Keratinocyte (primary cell): ENCODE data around the gene TEN1. TPM values are rescaled to one million over a fixed set of nuclear protein-coding genes. Genes with fewer than 3 reads are reported as not detected.

Experiments
- DNase-seq: peaks from one replicate; pipeline ENCODE4 v3.0.0-alpha.2; 2011; ENCODE audit warnings: low read depth, missing footprints, low spot score
- FAIRE-seq: peaks from 2 replicates; lab custom pipeline; 2011; peaks lifted over from hg19 to GRCh38; lab: Jason Lieb, UNC
- H2AFZ ChIP-seq: 2 replicates; pipeline ENCODE4 v1.6.0; 2012; ENCODE audit warnings: low read length, control low read depth, inconsistent platforms; ENCODE audit not compliant: control insufficient read depth
- H3K27ac ChIP-seq: 2 replicates; pipeline ENCODE4 v1.5.1; 2011; ENCODE audit warnings: low read length; ENCODE audit not compliant: control insufficient read depth, insufficient read depth
- H3K27me3 ChIP-seq: 3 replicates; pipeline ENCODE4 v1.6.0; 2011; ENCODE audit warnings: low read length; ENCODE audit not compliant: control insufficient read depth, insufficient read depth; ENCODE audit errors: extremely low read depth
- H3K36me3 ChIP-seq, 2 experiments: 2 replicates in 1 of 2; 3 replicates in 1 of 2; pipeline ENCODE4 v1.5.1; 2011; ENCODE audit warnings: low read length in 2 of 2, mild to moderate bottlenecking in 1 of 2; ENCODE audit not compliant: control insufficient read depth in 2 of 2, insufficient read depth in 2 of 2; ENCODE audit errors: extremely low read depth in 1 of 2
- H3K4me1 ChIP-seq: 3 replicates; pipeline ENCODE4 v1.5.1; 2011; ENCODE audit warnings: low read length; ENCODE audit not compliant: control insufficient read depth, insufficient read depth; ENCODE audit errors: extremely low read depth
- H3K4me2 ChIP-seq: 3 replicates; pipeline ENCODE4 v1.6.0; 2011; ENCODE audit warnings: low read depth, low read length; ENCODE audit not compliant: control insufficient read depth, insufficient read depth; ENCODE audit errors: extremely low read depth
- H3K4me3 ChIP-seq, 3 experiments: fragments of 200-600 bp in 1 of 3; sonication (generic) in 1 of 3; 2 replicates in 2 of 3; 3 replicates in 1 of 3; pipeline ENCODE4 v1.5.1; 2011 to 2016; ENCODE audit warnings: low read length in 3 of 3, mild to moderate bottlenecking in 3 of 3, control low read depth in 2 of 3, inconsistent platforms in 1 of 3, low read depth in 1 of 3, mixed read lengths in 1 of 3, mixed run types in 1 of 3, moderate library complexity in 1 of 3; ENCODE audit not compliant: control insufficient read depth in 2 of 3, insufficient read depth in 2 of 3; ENCODE audit errors: extremely low read depth in 1 of 3
- H3K79me2 ChIP-seq: 2 replicates; pipeline ENCODE4 v1.6.0; 2012; ENCODE audit warnings: low read length; ENCODE audit not compliant: control insufficient read depth, insufficient read depth
- H3K9ac ChIP-seq: 3 replicates; pipeline ENCODE4 v1.6.0; 2011; ENCODE audit warnings: low read length; ENCODE audit not compliant: control insufficient read depth, insufficient read depth; ENCODE audit errors: extremely low read depth
- H3K9me1 ChIP-seq: 3 replicates; pipeline ENCODE4 v1.6.0; 2011; ENCODE audit warnings: low read length; ENCODE audit not compliant: control insufficient read depth, insufficient read depth; ENCODE audit errors: extremely low read depth
- H3K9me3 ChIP-seq: 2 replicates; pipeline ENCODE4 v1.5.1; 2012; ENCODE audit warnings: low read depth, low read length; ENCODE audit not compliant: control insufficient read depth
- H4K20me1 ChIP-seq: 3 replicates; pipeline ENCODE4 v1.6.0; 2011; ENCODE audit warnings: low read length; ENCODE audit not compliant: control insufficient read depth, insufficient read depth; ENCODE audit errors: extremely low read depth
- CTCF ChIP-seq, 3 experiments: IDR thresholded peaks in 1 of 3; conservative IDR thresholded peaks in 1 of 3; optimal IDR thresholded peaks in 1 of 3; 2 replicates in 2 of 3; 3 replicates in 1 of 3; pipeline versions ENCODE3 to v1.5.1; 2011; ENCODE audit warnings: low read length in 3 of 3, mild to moderate bottlenecking in 3 of 3, moderate library complexity in 2 of 3, control low read depth in 1 of 3, inconsistent platforms in 1 of 3; ENCODE audit not compliant: insufficient read depth in 2 of 3; ENCODE audit errors: extremely low read depth in 1 of 3
- EZH2 ChIP-seq: IDR thresholded peaks from one replicate; pipeline ENCODE4 v1.6.1; 2012; ENCODE audit warnings: inconsistent platforms, mild to moderate bottlenecking, low read length, moderate library complexity
- dilution Hi-C: fragments of 300-500 bp; cut with MboI; formaldehyde crosslinking; loops from one replicate; pipeline ENCODE4 v1.7.0; 2020; ENCODE audit warnings: low sequenced_read_pairs; ENCODE audit not compliant: extremely low pct_ligation_motif_present
- polyA plus RNA-seq, 5 experiments: library from polyadenylated mRNA; depleted of rRNA in 3 of 5; stranded (reverse) in 3 of 5; stranded (forward) in 1 of 5; unstranded in 1 of 5; fragments of >200 nt; gene quantifications; 1 replicate in 1 of 5; 2 replicates in 3 of 5; 3 replicates in 1 of 5; pipeline versions ENCODE4 v1.2.1 to v1.2.3, GENCODE V29; 2011 to 2012; ENCODE audit warnings: missing spikeins in 2 of 5, low read depth in 1 of 5, low replicate concordance in 1 of 5

Gene TEN1
- polyA plus RNA-seq, 1 donor (not counting 4 experiments of a cell fraction or from before 2014, with no cell fraction given), result 11.7 TPM

GRCh38 chr17:76008630-76009425 lies 29.8 kb downstream of the TEN1 start:
- H3K4me2 ChIP-seq, result no peak overlapping the region
- no peaks in the 10 kb centered on the region for H3K4me1 ChIP-seq
- peaks cover 30 to 40% of the 10 kb centered on the region in 2 experiments for H3K36me3 ChIP-seq
- FAIRE-seq (no peak), DNase-seq (no peak)
- no peak overlapping the region for H2AFZ ChIP-seq
- H4K20me1 ChIP-seq, result no peaks in the 10 kb centered on the region
- no peak overlapping the region for H3K4me3 ChIP-seq
- no peaks in the 10 kb centered on the region for H3K9me1 ChIP-seq
- dilution Hi-C loops, result no loop called here
- H3K9ac ChIP-seq, result no peak overlapping the region
- H3K9me3 ChIP-seq, result no peaks in the 10 kb centered on the region
- no peak overlapping the region for H3K27ac ChIP-seq
- no peaks in the 10 kb centered on the region for H3K79me2 ChIP-seq
- H3K27me3 ChIP-seq, result no peaks in the 10 kb centered on the region
- no peak for TF ChIP-seq EZH2
- no peak for TF ChIP-seq CTCF (optimal IDR thresholded peaks at IDR 0.05 in 1 of 3, IDR thresholded peaks at IDR 0.05 in 1 of 3, conservative IDR thresholded peaks at IDR 0.05 in 1 of 3; ENCODE audit: extremely low read depth in 1 of 3, insufficient read depth in 2 of 3, low read length in 3 of 3)

DNA sequence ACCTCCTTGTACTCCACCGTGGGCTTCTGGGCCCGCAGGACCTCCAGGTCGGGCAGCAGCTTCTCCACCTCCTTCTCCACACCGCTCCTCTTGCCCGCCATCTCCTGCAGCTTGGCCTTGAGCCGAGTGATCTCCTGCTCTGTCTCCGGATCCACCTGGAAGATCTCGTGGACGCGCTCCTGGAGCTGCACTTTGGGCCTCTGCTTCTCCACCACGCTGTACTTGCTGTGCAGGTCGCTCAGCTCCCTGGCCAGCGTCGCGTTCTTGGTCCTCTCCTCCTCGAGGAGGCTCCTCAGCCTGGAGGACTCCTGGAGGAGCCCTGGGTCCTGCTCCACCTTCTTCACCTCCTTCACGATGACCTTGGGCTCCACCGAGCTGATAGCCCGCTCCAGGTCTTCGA lies 30.4 kb downstream of the TEN1 start:
- FAIRE-seq, result no peak
- Histone ChIP-seq H3K9me1 (no peaks in the 10 kb centered on the region), H2AFZ (no peak overlapping the region), H4K20me1 (peaks cover 1% of the 10 kb centered on the region), H3K9me3 (no peaks in the 10 kb centered on the region), H3K36me3 (peaks cover 32 to 44% of the 10 kb centered on the region in 2 experiments), H3K79me2 (no peaks in the 10 kb centered on the region), H3K27ac (no peak overlapping the region), H3K9ac (no peak overlapping the region), H3K4me2 (no peak overlapping the region), H3K27me3 (no peaks in the 10 kb centered on the region), H3K4me3 (no peak overlapping the region), H3K4me1 (no peaks in the 10 kb centered on the region)
- dilution Hi-C loops, result no loop called here
- DNase-seq, result no peak
- TF ChIP-seq CTCF (optimal IDR thresholded peaks at IDR 0.05 in 1 of 3, IDR thresholded peaks at IDR 0.05 in 1 of 3, conservative IDR thresholded peaks at IDR 0.05 in 1 of 3; ENCODE audit: extremely low read depth in 1 of 3, insufficient read depth in 2 of 3, low read length in 3 of 3) (no peak), EZH2 (no peak)
